PC-3 (cell line): Measurements from ENCODE around the gene ARHGAP22.

Experiments used
- EZH2phosphoT487 ChIP-seq: fragments of 300-600 bp; sonication (generic); IDR thresholded peaks from 2 replicates; pipeline ENCODE4 v1.6.1; 2018; ENCODE audit warnings: mild to moderate bottlenecking, antibody characterized with exemption, low read length, borderline replicate concordance
- TF ChIP-seq, protein P1 (sequence below): fragments of 300-600 bp; sonication (generic); conservative IDR thresholded peaks from 2 replicates; pipeline ENCODE4 v1.5.1; 2017; ENCODE audit warnings: antibody characterized with exemption, low read depth, mild to moderate bottlenecking, low read length

DNA sequence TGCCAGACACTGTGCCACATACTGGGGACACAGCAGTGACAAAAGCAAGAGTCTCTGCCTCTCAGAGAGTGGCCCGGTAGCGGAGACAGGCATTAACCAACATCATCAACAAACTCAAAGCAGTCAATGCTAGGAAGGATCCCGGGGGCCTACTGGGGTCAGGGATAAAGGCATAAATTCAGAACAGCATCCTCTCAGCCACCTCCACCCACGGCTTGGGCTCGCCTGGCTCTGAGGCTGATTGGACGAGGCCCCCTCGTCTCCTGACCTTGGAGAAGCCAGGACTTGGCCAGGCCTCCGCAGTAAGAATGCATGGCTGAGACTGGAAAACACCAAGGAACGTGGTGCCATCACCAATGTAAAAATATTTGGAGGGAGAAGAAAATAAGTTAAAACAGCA lies 102.1 kb downstream of the ARHGAP22 start:
- TF ChIP-seq, protein P1, sequence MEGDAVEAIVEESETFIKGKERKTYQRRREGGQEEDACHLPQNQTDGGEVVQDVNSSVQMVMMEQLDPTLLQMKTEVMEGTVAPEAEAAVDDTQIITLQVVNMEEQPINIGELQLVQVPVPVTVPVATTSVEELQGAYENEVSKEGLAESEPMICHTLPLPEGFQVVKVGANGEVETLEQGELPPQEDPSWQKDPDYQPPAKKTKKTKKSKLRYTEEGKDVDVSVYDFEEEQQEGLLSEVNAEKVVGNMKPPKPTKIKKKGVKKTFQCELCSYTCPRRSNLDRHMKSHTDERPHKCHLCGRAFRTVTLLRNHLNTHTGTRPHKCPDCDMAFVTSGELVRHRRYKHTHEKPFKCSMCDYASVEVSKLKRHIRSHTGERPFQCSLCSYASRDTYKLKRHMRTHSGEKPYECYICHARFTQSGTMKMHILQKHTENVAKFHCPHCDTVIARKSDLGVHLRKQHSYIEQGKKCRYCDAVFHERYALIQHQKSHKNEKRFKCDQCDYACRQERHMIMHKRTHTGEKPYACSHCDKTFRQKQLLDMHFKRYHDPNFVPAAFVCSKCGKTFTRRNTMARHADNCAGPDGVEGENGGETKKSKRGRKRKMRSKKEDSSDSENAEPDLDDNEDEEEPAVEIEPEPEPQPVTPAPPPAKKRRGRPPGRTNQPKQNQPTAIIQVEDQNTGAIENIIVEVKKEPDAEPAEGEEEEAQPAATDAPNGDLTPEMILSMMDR = no peak
- TF ChIP-seq EZH2phosphoT487 = no peak
